Right lobe of liver (tissue), 6 donors: Measurements from ENCODE around the gene EML4. TPM values are rescaled to one million over a fixed set of nuclear protein-coding genes. Genes with fewer than 3 reads are reported as not detected.

ENCODE experiments used
- ATAC-seq, 4 donors: fragments of 200-7000 bp; cut with Tn5 transposase; one replicate each; pipeline ENCODE4 v1.9.1; 2020; ENCODE audit warnings: mild to moderate bottlenecking in 4 of 4, moderate library complexity in 4 of 4
- DNase-seq, 3 donors: peaks; one replicate each; pipeline ENCODE4 v3.0.0-alpha.2; 2020
- H3K27ac ChIP-seq, 3 donors: fragments of 200-600 bp; one replicate each; pipeline ENCODE4 v1.8.0; 2022
- H3K27me3 ChIP-seq, 2 donors: fragments of 200-600 bp; one replicate each; pipeline ENCODE4 v1.8.0; 2022
- H3K36me3 ChIP-seq, 4 donors: fragments of 200-600 bp; sonication (generic) in 1 of 4; one replicate each; pipeline versions ENCODE4 v1.5.1 to v1.8.0; 2017 to 2022; ENCODE audit warnings: control low read depth in 1 of 4
- H3K4me1 ChIP-seq, 4 donors: fragments of 200-600 bp; sonication (generic) in 1 of 4; one replicate each; pipeline versions ENCODE4 v1.5.1 to v1.8.0; 2017 to 2022; ENCODE audit warnings: control low read depth in 1 of 4
- H3K4me3 ChIP-seq, 3 donors: fragments of 200-600 bp; one replicate each; pipeline ENCODE4 v1.8.0; 2022
- H3K9me3 ChIP-seq, 4 donors: fragments of 200-600 bp; sonication (generic) in 1 of 4; one replicate each; pipeline versions ENCODE4 v1.5.1 to v1.8.0; 2017 to 2022; ENCODE audit warnings: control low read depth in 1 of 4
- POLR2A ChIP-seq: fragments of 450-650 bp; IDR thresholded peaks from one replicate; pipeline ENCODE4 v1.6.1; 2017; ENCODE audit warnings: antibody characterized with exemption, mild to moderate bottlenecking
- WGBS: methylation state at CpG from one replicate; pipeline ENCODE4 v1.1.6; 2018; ENCODE audit warnings: low coverage, low lambda C conversion rate; ENCODE audit not compliant: insufficient coverage; ENCODE audit errors: missing lambda C conversion rate; 5-methylcytosine and 5-hydroxymethylcytosine counted together
- intact Hi-C, 2 donors: fragments of 100-400 bp; cut with DNase I; formaldehyde crosslinking; loops; one replicate each; pipeline versions ENCODE4 v1.11.2 to v1.14.1; 2022
- total RNA-seq, 6 experiments: library from RNA; depleted of rRNA in 2 of 6; stranded (reverse); fragments of >200 nt in 2 of 6; fragmentation: NEBNext Ultra II Directional in 3 of 6; extraction: Animal tissue kit (Norgen Biotek cat#: 25700) in 3 of 6; gene quantifications; one replicate each; pipeline versions ENCODE4 v1.1.0 to v1.2.4, GENCODE V29; 2016 to 2023
- TF ChIP-seq, protein P1 (sequence below), 4 donors: fragments of 200-600 bp in 3 of 4; fragments of 450-650 bp in 1 of 4; IDR thresholded peaks; one replicate each; pipeline versions ENCODE4 v1.5.1 to v1.8.0; 2016 to 2022; ENCODE audit warnings: antibody characterized with exemption in 4 of 4, mild to moderate bottlenecking in 2 of 4
- donor health status: DM: no; HTN: yes; CAD: no.
- donor health status: DM: no; HTN: no; CAD: no.
- donor health status: DM: no; HTN: no; CAD: no.
- donor health status: DM: no; HTN: yes; CAD: no.
- donor health status: DM: no; HTN: yes; CAD: no.

EML4 gene
- total RNA-seq, 6 experiments from 2014 or later: 28.3 to 55.7 (median 36.7) TPM

DNA sequence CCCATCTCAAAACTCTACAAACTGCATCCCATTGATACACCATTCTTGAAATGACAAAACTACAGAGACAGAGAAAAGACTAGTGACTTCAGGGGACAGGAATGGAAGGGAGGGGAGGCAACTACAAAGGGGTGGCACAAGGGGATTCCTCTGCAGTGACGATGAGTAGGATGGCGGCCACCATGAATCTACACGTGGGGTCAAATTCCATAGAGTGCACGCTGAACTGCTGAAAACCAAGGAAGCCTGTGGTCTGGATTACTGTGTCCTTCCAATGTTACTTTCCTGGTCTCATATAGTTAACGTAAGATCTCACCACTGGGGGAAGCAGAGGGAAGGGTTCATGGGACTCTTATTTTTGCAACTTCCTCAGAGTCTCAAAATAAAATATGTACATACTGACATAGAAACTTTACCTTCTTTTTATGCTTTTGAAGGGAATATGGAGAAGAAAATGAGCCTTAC is 168.2 kb downstream of the EML4 start:
- peaks cover 0 to 17% (median 0%) of the 10 kb centered on the region in 4 donors for H3K36me3 ChIP-seq
- WGBS: 95% methylated on average over 5 of the region's 5 CpGs

DNA sequence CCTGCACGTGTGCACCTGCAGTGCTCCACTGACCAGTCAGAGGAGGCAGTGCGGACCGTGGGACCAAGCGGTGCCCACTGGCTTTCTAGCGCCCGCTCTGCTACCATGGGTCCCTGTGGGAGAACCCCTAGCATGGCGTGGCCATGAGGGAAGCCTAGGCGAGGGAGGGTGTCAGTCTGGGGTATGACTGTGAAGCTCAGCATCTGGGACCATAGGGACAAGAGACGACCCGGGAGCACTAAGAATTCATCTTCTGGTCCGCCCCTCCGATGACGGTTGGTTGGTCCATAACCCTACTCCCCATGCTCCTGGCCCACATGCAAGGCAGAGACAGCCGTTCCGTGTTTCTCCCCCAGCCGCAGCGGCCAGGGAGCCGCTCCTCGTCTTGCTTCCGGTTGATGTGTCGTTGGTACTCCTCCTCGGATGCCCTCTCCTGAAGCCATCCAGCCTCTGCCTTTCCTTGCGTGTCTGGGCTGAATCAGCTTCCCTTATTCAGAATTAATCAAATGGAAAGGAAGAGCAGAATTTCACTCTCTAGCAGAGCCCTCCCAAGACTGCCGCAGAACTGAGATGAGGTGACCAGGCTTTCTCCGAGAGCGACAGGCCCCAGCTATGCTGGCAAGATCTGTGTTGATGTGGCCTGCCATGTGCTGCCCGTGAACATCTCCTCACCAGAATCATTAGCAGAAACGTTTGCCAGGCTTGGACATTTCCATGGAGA is 168.9 kb downstream of the EML4 start:
- DNase-seq (no peak), ATAC-seq (no peak)
- intact Hi-C loops: loop anchor here in 1 of 2 donors (10.0 kb wide), 1 partner anchor 243 kb away; no protein-coding TSS in a partner anchor

More for the DNA sequence above, 168.2 kb downstream of the EML4 start:
- no peak for DNase-seq
- no peaks in the 10 kb centered on the region for H3K9me3 ChIP-seq
- no peaks in the 10 kb centered on the region for H3K27me3 ChIP-seq
- H3K4me3 ChIP-seq: no peak overlapping the region
- H3K4me1 ChIP-seq: peaks cover 0 to 6% (median 0%) of the 10 kb centered on the region in 4 donors
- no peak overlapping the region for H3K27ac ChIP-seq
- ATAC-seq: no peak
- TF ChIP-seq, protein P1, sequence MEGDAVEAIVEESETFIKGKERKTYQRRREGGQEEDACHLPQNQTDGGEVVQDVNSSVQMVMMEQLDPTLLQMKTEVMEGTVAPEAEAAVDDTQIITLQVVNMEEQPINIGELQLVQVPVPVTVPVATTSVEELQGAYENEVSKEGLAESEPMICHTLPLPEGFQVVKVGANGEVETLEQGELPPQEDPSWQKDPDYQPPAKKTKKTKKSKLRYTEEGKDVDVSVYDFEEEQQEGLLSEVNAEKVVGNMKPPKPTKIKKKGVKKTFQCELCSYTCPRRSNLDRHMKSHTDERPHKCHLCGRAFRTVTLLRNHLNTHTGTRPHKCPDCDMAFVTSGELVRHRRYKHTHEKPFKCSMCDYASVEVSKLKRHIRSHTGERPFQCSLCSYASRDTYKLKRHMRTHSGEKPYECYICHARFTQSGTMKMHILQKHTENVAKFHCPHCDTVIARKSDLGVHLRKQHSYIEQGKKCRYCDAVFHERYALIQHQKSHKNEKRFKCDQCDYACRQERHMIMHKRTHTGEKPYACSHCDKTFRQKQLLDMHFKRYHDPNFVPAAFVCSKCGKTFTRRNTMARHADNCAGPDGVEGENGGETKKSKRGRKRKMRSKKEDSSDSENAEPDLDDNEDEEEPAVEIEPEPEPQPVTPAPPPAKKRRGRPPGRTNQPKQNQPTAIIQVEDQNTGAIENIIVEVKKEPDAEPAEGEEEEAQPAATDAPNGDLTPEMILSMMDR (IDR thresholded peaks at IDR 0.05): no peak
- TF ChIP-seq POLR2A: no peak
- intact Hi-C loops: loop anchor here in 1 of 2 donors (10.0 kb wide), 1 partner anchor 243 kb away; no protein-coding TSS in a partner anchor

DNA sequence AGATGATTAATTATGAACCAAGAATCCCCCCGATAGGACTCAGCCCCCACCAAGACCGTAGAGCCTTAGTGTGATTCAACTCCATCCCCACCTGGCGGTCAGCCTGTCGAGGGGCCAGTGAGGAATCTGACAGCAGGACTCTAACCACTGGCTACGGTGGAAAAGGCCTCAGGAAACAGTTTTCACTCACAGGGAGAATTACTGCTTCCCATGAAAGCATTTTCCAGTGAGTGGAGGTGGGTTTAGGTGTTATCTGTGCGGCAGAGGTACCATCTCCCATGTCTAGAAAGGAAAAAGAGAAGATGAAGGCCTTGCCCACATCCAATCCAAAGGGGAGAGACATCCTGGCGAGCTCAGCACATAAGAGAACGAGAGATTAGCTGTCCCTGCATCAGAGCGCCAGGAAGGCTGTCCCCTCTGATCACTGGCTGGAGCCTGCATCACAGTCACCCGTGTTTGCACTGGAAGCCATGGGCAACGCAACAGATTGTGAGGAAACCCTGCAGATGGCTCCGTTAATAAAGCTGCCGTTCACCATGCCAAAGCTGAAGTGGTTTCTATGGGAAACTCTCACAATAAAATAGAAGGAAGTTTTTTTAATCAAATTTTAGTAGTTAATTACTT is 169.5 kb downstream of the EML4 start:
- DNase-seq (no peak), ATAC-seq (no peak)
- Histone ChIP-seq H3K9me3 (no peaks in the 10 kb centered on the region), H3K4me3 (no peak overlapping the region), H3K27me3 (no peaks in the 10 kb centered on the region), H3K36me3 (peaks cover 0 to 5% (median 0%) of the 10 kb centered on the region in 4 donors), H3K27ac (no peak overlapping the region), H3K4me1 (peaks cover 0 to 15% (median 2%) of the 10 kb centered on the region in 4 donors)
- intact Hi-C loops: loop anchor here in 1 of 2 donors (10.0 kb wide), 1 partner anchor 244 kb away; no protein-coding TSS in a partner anchor
- WGBS: 91% methylated on average over 6 of the region's 13 CpGs
- TF ChIP-seq POLR2A: no peak
- TF ChIP-seq, protein P1 (IDR thresholded peaks at IDR 0.05): no peak

More for the DNA sequence above, 168.9 kb downstream of the EML4 start:
- no peak overlapping the region for H3K4me3 ChIP-seq
- TF ChIP-seq, protein P1 (IDR thresholded peaks at IDR 0.05): no peak
- no peak for TF ChIP-seq POLR2A
- 99% methylated on average over 17 of the region's 28 CpGs for WGBS
- no peaks in the 10 kb centered on the region for H3K27me3 ChIP-seq
- H3K4me1 ChIP-seq: peaks cover 0 to 12% (median 2%) of the 10 kb centered on the region in 4 donors
- H3K9me3 ChIP-seq: no peaks in the 10 kb centered on the region
- no peak overlapping the region for H3K27ac ChIP-seq
- peaks cover 0 to 11% (median 0%) of the 10 kb centered on the region in 4 donors for H3K36me3 ChIP-seq

DNA sequence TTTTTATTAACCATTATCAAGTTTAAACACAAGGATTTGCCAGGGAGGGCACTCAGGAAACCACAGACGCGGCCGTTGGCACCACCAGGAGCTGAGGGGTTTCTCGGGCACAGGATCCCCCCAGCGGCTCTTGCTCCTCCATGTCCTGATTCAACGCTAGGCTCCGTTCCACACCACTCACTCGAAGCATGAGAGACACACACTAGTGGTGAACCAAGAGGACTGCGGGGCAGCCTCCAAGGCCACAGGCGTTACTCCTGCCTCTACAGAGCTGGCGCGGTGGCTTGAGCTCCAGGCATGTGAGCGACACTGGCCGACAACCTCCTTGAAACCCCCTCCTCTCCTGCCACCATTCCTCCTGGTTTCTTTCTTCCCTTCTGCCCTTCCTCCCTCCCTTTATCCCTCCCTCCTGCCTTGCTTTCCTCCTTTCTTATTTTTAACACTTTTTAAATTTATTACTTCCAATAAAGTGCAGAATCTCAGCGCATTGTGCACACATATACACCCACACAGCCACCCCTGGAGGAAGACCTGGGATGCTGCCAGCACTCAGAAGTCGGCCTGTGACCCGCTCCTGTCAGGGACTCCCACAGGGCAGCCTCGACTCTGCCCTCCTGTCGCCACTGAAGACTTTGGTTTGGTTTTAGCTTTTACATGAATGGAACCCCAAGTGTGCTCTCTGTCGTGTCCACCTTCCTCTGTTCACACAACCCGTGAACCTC is 170.2 kb downstream of the EML4 start:
- TF ChIP-seq, protein P1 (IDR thresholded peaks at IDR 0.05): no peak
- TF ChIP-seq POLR2A: no peak
- ATAC-seq (no peak), DNase-seq (peak in 1 of 3 donors; percentile 37)
- WGBS: 83% methylated on average over 17 of the region's 21 CpGs
- peaks cover 0 to 4% (median 0%) of the 10 kb centered on the region in 4 donors for H3K36me3 ChIP-seq
- no peak overlapping the region for H3K4me3 ChIP-seq
- no peaks in the 10 kb centered on the region for H3K27me3 ChIP-seq
- peaks cover 0 to 15% (median 2%) of the 10 kb centered on the region in 4 donors for H3K4me1 ChIP-seq
- intact Hi-C loops: loop anchor here in 1 of 2 donors (10.0 kb wide), 1 partner anchor 245 kb away; no protein-coding TSS in a partner anchor
- no peak overlapping the region for H3K27ac ChIP-seq
- no peaks in the 10 kb centered on the region for H3K9me3 ChIP-seq
